ENCODE measurements around the gene SLC6A3. TPM values are rescaled to one million over a fixed set of nuclear protein-coding genes. Genes with fewer than 3 reads are reported as not detected.

SLC6A3 gene
- total and polyA plus RNA-seq, 5 donors from 2014 or later = 0.27 TPM; not detected in 4

DNA sequence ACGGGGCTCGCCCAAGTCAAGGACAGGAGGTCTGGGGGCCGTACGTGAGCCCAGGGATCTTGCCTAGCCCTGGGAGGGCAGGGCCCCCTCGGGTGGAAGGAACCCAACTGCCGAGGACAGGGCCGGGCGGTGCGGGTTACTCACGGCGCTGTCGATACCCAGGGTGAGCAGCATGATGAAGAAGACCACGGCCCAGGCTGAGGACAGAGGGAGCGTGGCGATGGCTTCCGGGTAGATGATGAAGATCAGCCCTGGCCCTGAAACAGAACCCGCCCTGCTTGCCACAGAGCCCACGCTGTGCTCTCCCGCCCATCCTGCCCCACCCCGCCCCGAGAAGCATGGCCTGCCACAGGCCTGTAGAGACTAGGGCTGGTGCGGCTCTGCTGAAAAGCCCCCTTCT is 34.1 kb downstream of the SLC6A3 start:
- ATAC-seq (ENCODE audit: low read depth in 2 of 2) (no peak), DNase-seq (no peak)
- H3K36me3 Mint-ChIP-seq = no peaks in the 10 kb centered on the region

GRCh38 chr5:1410156-1411014 is 34.9 kb downstream of the SLC6A3 start:
- peaks cover 0 to 2% (median 0%) of the 10 kb centered on the region in 7 donors for H3K9me3 Mint-ChIP-seq
- no peak overlapping the region for H3K27ac Mint-ChIP-seq
- no peaks in the 10 kb centered on the region for H3K36me3 ChIP-seq (ENCODE audit: control insufficient read depth, insufficient read depth, low read length)
- H3K27me3 ChIP-seq (ENCODE audit: control insufficient read depth, insufficient read depth, low read length) = no peaks in the 10 kb centered on the region
- no peak for DNase-seq
- no peak overlapping the region for H3K27ac ChIP-seq (ENCODE audit: insufficient read depth, low read length, poor library complexity, severe bottlenecking)
- H3K4me1 ChIP-seq (ENCODE audit: control insufficient read depth, insufficient read depth, low read length, poor library complexity, severe bottlenecking) = no peaks in the 10 kb centered on the region
- H3K4me1 Mint-ChIP-seq = no peaks in the 10 kb centered on the region
- H3K9me3 ChIP-seq (ENCODE audit: control insufficient read depth in 2 of 2, low read length in 2 of 2) = no peaks in the 10 kb centered on the region
- H3K27me3 Mint-ChIP-seq = peaks cover 4% of the 10 kb centered on the region
- no peak overlapping the region for H3K4me3 ChIP-seq (ENCODE audit: low read depth, low read length)
- no peak for ATAC-seq (ENCODE audit: low read depth in 2 of 2)
- H3K36me3 Mint-ChIP-seq = no peaks in the 10 kb centered on the region
- H3K4me3 Mint-ChIP-seq = no peak overlapping the region

More for the DNA sequence above, 34.1 kb downstream of the SLC6A3 start:
- H3K36me3 ChIP-seq (ENCODE audit: control insufficient read depth, insufficient read depth, low read length) = no peaks in the 10 kb centered on the region
- Mint-ChIP-seq H3K27me3 (peaks cover 4% of the 10 kb centered on the region), H3K27ac (no peak overlapping the region), H3K9me3 (peaks cover 0 to 2% (median 0%) of the 10 kb centered on the region in 7 donors), H3K4me1 (no peaks in the 10 kb centered on the region), H3K4me3 (no peak overlapping the region)
- H3K27me3 ChIP-seq (ENCODE audit: control insufficient read depth, insufficient read depth, low read length) = no peaks in the 10 kb centered on the region
- H3K4me1 ChIP-seq (ENCODE audit: control insufficient read depth, insufficient read depth, low read length, poor library complexity, severe bottlenecking) = no peaks in the 10 kb centered on the region
- no peaks in the 10 kb centered on the region for H3K9me3 ChIP-seq (ENCODE audit: control insufficient read depth in 2 of 2, low read length in 2 of 2)
- no peak overlapping the region for H3K4me3 ChIP-seq (ENCODE audit: low read depth, low read length)
- H3K27ac ChIP-seq (ENCODE audit: insufficient read depth, low read length, poor library complexity, severe bottlenecking) = no peak overlapping the region

GRCh38 chr5:1409381-1410110 is 35.7 kb downstream of the SLC6A3 start:
- Histone ChIP-seq H3K27ac (ENCODE audit: insufficient read depth, low read length, poor library complexity, severe bottlenecking) (no peak overlapping the region), H3K4me1 (ENCODE audit: control insufficient read depth, insufficient read depth, low read length, poor library complexity, severe bottlenecking) (no peaks in the 10 kb centered on the region), H3K36me3 (ENCODE audit: control insufficient read depth, insufficient read depth, low read length) (no peaks in the 10 kb centered on the region), H3K9me3 (ENCODE audit: control insufficient read depth in 2 of 2, low read length in 2 of 2) (no peaks in the 10 kb centered on the region), H3K4me3 (ENCODE audit: low read depth, low read length) (no peak overlapping the region), H3K27me3 (ENCODE audit: control insufficient read depth, insufficient read depth, low read length) (no peaks in the 10 kb centered on the region)
- Mint-ChIP-seq H3K4me1 (no peaks in the 10 kb centered on the region), H3K27me3 (peaks cover 4% of the 10 kb centered on the region), H3K27ac (no peak overlapping the region), H3K9me3 (peaks cover 0 to 2% (median 0%) of the 10 kb centered on the region in 7 donors), H3K4me3 (no peak overlapping the region), H3K36me3 (no peaks in the 10 kb centered on the region)
- ATAC-seq (ENCODE audit: low read depth in 2 of 2) (no peak), DNase-seq (no peak)

DNA sequence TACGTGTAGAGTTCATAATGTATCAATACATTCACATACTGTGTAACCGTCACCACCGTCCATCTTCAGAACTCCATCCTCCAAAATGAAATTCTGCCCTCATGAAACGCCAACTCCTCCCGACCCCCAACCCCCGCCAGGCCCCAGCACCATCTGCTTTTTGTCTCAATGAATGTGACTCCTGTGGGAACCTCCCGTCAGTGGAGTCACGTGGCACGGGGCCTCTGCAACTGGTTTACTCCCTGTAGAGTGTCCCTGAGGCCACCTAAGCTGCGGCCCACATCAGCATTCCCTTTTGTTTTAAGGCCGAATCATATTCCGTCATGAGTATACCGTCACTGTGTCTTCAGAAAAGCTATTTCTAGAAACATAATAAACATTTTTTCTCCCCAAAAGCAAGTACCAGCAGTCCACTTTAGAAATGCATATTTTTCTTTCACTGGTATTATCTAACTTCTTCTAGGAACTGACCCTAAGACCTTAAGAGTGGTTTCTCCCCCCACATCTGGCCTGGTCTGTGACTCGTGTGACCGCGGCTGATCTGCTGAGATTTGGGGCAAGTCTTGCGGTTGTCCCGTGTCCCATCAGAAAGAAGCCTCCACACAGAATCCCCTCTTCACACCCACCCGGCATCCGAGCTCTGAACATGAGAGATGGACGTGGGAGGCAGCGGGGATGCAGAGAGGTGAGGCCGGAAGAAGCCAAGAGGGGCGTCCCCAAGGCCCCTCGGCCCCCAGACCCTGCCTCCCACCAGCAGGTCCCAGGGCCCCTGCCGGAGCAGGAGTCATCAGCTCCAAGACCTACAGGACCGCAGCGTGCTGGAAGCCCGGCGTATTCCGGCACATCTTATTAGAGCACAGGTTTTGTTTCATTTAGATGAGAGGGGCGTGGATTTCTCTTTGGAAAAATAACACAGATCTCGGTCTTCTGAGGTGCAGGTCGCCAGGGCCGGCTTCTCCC is 38.3 kb downstream of the SLC6A3 start:
- Histone ChIP-seq H3K4me1 (ENCODE audit: control insufficient read depth, insufficient read depth, low read length, poor library complexity, severe bottlenecking) (no peaks in the 10 kb centered on the region), H3K9me3 (ENCODE audit: control insufficient read depth in 2 of 2, low read length in 2 of 2) (no peaks in the 10 kb centered on the region), H3K27me3 (ENCODE audit: control insufficient read depth, insufficient read depth, low read length) (no peaks in the 10 kb centered on the region), H3K36me3 (ENCODE audit: control insufficient read depth, insufficient read depth, low read length) (no peaks in the 10 kb centered on the region), H3K4me3 (ENCODE audit: low read depth, low read length) (no peak overlapping the region), H3K27ac (ENCODE audit: insufficient read depth, low read length, poor library complexity, severe bottlenecking) (no peak overlapping the region)
- Mint-ChIP-seq H3K36me3 (no peaks in the 10 kb centered on the region), H3K27me3 (peaks cover 8% of the 10 kb centered on the region), H3K27ac (no peak overlapping the region), H3K9me3 (peaks cover 0 to 2% (median 0%) of the 10 kb centered on the region in 7 donors), H3K4me3 (no peak overlapping the region), H3K4me1 (no peaks in the 10 kb centered on the region)
- DNase-seq (no peak), ATAC-seq (ENCODE audit: low read depth in 2 of 2) (no peak)

DNA sequence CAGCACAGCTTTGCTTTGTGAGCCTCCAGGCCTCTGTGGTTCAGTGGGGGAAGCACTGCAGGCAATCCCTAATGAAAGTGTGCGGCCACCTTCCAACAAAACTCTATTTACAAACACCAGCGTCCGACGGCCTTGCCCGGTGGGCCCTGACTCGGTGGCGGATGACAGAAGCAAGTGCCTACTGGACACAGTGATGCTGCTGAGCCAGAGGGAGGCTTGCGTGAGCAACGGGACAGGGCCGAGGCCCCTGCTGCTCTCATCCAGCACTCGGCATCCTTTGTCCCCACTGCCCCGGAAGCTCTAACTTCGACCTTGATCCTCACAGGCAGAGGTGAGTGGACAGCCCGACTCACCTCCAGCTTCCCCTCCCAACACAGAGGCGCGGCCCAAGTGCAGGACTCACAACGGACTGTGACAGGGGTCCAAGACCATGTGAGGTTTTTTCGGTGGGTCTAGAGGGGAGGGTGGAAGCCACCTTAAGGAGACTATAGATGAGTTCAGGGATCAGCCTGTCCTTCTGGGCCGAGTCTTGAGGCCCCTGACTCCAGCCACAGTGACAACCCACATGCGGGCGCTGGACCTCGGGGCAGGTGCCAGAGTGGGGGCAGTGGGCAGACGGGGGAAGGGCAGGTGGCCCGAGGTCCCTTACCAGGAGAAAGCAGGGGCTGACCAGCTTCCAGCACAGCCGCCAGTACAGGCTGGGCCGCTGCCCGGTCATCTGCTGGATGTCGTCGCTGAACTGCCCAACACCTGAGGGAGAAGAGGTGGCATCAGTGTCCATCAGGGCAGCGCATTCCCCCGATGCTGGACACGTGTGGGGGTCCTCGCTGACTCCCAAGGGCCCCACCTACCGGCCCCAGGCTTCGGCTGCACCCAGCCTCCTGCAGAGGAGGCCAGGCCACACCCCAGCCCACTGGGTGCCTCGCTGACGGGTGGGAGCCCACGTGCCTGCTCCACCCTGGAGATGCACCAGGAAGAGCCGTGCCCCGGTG is 39.4 kb downstream of the SLC6A3 start:
- Mint-ChIP-seq H3K36me3 (no peaks in the 10 kb centered on the region), H3K4me3 (no peak overlapping the region), H3K27me3 (peaks cover 8% of the 10 kb centered on the region), H3K27ac (no peak overlapping the region), H3K9me3 (peaks cover 0 to 2% (median 0%) of the 10 kb centered on the region in 7 donors), H3K4me1 (no peaks in the 10 kb centered on the region)
- Histone ChIP-seq H3K9me3 (ENCODE audit: control insufficient read depth in 2 of 2, low read length in 2 of 2) (no peaks in the 10 kb centered on the region), H3K4me3 (ENCODE audit: low read depth, low read length) (no peak overlapping the region), H3K4me1 (ENCODE audit: control insufficient read depth, insufficient read depth, low read length, poor library complexity, severe bottlenecking) (no peaks in the 10 kb centered on the region), H3K27me3 (ENCODE audit: control insufficient read depth, insufficient read depth, low read length) (no peaks in the 10 kb centered on the region), H3K36me3 (ENCODE audit: control insufficient read depth, insufficient read depth, low read length) (no peaks in the 10 kb centered on the region), H3K27ac (ENCODE audit: insufficient read depth, low read length, poor library complexity, severe bottlenecking) (no peak overlapping the region)
- ATAC-seq (ENCODE audit: low read depth in 2 of 2) (no peak), DNase-seq (no peak)

DNA sequence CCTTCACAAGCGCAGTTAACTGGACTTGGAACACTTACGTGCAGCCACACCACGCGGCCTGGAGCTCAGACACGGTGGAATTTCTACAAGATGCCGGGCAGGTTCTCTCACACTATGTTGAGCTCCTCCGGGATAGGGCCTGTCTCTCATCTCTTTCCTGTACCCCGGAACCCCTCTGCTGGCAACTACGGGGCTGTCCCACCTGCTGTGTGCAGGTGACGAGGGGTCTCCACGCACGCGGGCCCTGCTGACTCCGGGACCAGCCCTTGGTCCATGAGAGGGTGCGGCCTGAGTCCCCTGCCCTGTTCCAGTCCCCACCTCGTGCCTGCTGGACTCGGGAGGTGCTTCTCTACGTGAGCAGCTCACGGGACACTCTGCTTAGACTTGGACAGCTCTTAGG is 40.1 kb downstream of the SLC6A3 start:
- peaks cover 8% of the 10 kb centered on the region for H3K27me3 Mint-ChIP-seq
- DNase-seq (no peak), ATAC-seq (ENCODE audit: low read depth in 2 of 2) (no peak)
- H3K4me1 ChIP-seq (ENCODE audit: control insufficient read depth, insufficient read depth, low read length, poor library complexity, severe bottlenecking) = no peaks in the 10 kb centered on the region
- no peak overlapping the region for H3K27ac Mint-ChIP-seq
- H3K4me3 ChIP-seq (ENCODE audit: low read depth, low read length) = no peak overlapping the region
- H3K9me3 ChIP-seq (ENCODE audit: control insufficient read depth in 2 of 2, low read length in 2 of 2) = no peaks in the 10 kb centered on the region
- H3K27ac ChIP-seq (ENCODE audit: insufficient read depth, low read length, poor library complexity, severe bottlenecking) = no peak overlapping the region
- no peaks in the 10 kb centered on the region for H3K36me3 ChIP-seq (ENCODE audit: control insufficient read depth, insufficient read depth, low read length)
- H3K27me3 ChIP-seq (ENCODE audit: control insufficient read depth, insufficient read depth, low read length) = no peaks in the 10 kb centered on the region
- no peaks in the 10 kb centered on the region for H3K36me3 Mint-ChIP-seq
- peaks cover 0 to 2% (median 0%) of the 10 kb centered on the region in 7 donors for H3K9me3 Mint-ChIP-seq
- no peak overlapping the region for H3K4me3 Mint-ChIP-seq
- no peaks in the 10 kb centered on the region for H3K4me1 Mint-ChIP-seq

All from CD4-positive, CD25-positive, alpha-beta regulatory T cell (primary cell).